Prostate gland (tissue), 2 donors: ENCODE measurements around the gene RCVRN.

ENCODE experiments used
- POLR2AphosphoS5 ChIP-seq: sonication (generic); formaldehyde crosslinking; IDR thresholded peaks from one replicate; pipeline ENCODE4 v1.6.1; 2017; ENCODE audit warnings: antibody characterized with exemption
- TF ChIP-seq, protein P1 (sequence below), 4 experiments: fragments of 200-600 bp in 2 of 4; fragments of 450-650 bp in 2 of 4; sonication (generic) in 2 of 4; IDR thresholded peaks; 1 replicate in 3 of 4; 2 replicates in 1 of 4; pipeline ENCODE4 v1.5.1; 2016 to 2019; ENCODE audit warnings: antibody characterized with exemption in 4 of 4, mild to moderate bottlenecking in 2 of 4, moderate library complexity in 2 of 4

- TF ChIP-seq, protein P1, sequence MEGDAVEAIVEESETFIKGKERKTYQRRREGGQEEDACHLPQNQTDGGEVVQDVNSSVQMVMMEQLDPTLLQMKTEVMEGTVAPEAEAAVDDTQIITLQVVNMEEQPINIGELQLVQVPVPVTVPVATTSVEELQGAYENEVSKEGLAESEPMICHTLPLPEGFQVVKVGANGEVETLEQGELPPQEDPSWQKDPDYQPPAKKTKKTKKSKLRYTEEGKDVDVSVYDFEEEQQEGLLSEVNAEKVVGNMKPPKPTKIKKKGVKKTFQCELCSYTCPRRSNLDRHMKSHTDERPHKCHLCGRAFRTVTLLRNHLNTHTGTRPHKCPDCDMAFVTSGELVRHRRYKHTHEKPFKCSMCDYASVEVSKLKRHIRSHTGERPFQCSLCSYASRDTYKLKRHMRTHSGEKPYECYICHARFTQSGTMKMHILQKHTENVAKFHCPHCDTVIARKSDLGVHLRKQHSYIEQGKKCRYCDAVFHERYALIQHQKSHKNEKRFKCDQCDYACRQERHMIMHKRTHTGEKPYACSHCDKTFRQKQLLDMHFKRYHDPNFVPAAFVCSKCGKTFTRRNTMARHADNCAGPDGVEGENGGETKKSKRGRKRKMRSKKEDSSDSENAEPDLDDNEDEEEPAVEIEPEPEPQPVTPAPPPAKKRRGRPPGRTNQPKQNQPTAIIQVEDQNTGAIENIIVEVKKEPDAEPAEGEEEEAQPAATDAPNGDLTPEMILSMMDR (IDR thresholded peaks at IDR 0.05) = no peak
- TF ChIP-seq POLR2AphosphoS5 = no peak
These were observed 39.5 kb downstream of the RCVRN start for GRCh38 chr17:9865586-9865985.
